PC-9 (cell line): Measurements from ENCODE around the gene DNAJC17. TPM values are rescaled to one million over a fixed set of nuclear protein-coding genes. Genes with fewer than 3 reads are reported as not detected.

Source experiments
- BruUV-seq: library from RNA; stranded (reverse); fragments of 400-500 nt; replicated peaks from 2 replicates; lab custom pipeline; 2021; lab: Mats Ljungman, UMichigan
- CTCF ChIA-PET: fragments of 300-600 bp; sonication (Branson Sonifier 250); formaldehyde crosslinking; loops from one replicate; lab custom pipeline; 2022; ENCODE audit warnings: antibody characterized with exemption; lab: Charles Lee
- POLR2A ChIA-PET: fragments of 300-600 bp; sonication (Branson Sonifier 250); formaldehyde crosslinking; loops from one replicate; lab custom pipeline; 2022; ENCODE audit warnings: antibody characterized with exemption; ENCODE audit not compliant: unreplicated experiment; lab: Charles Lee
- DNase-seq, 2 experiments: peaks; one replicate each; pipeline versions ENCODE4 v3.0.0 to v3.0.0-alpha.2; 2015 to 2022; ENCODE audit warnings: mixed read lengths in 1 of 2
- H2AFZ ChIP-seq: fragments of 200-600 bp; sonication (generic); 2 replicates; pipeline ENCODE4 v1.8.1; 2017; ENCODE audit warnings: antibody characterized with exemption
- H3F3A ChIP-seq: fragments of 200-600 bp; sonication (generic); 2 replicates; pipeline ENCODE4 v1.8.1; 2017; ENCODE audit warnings: antibody characterized with exemption, mild to moderate bottlenecking, low read depth; ENCODE audit not compliant: insufficient read depth
- H3K27ac ChIP-seq: fragments of 200-600 bp; sonication (generic); 2 replicates; pipeline ENCODE4 v1.6.1; 2016; ENCODE audit warnings: mixed run types
- H3K27me3 ChIP-seq: fragments of 200-600 bp; sonication (generic); 2 replicates; pipeline ENCODE4 v1.6.1; 2016; ENCODE audit warnings: low read depth, mixed run types; ENCODE audit not compliant: insufficient read depth
- H3K36me3 ChIP-seq: fragments of 200-600 bp; sonication (generic); 2 replicates; pipeline ENCODE4 v1.6.1; 2016; ENCODE audit warnings: low read depth, mixed run types
- H3K4me1 ChIP-seq: fragments of 200-600 bp; sonication (generic); replicated peaks from 2 replicates; pipeline ENCODE4 v1.6.1; 2016; ENCODE audit warnings: mixed run types; ENCODE audit not compliant: insufficient read depth
- H3K4me2 ChIP-seq: fragments of 200-600 bp; sonication (generic); 2 replicates; pipeline ENCODE4 v1.6.1; 2017; ENCODE audit warnings: mixed run types
- H3K4me3 ChIP-seq: fragments of 200-600 bp; sonication (generic); 2 replicates; pipeline ENCODE4 v1.6.1; 2016; ENCODE audit warnings: mixed run types
- H3K79me2 ChIP-seq: fragments of 200-600 bp; sonication (generic); 2 replicates; pipeline ENCODE4 v1.6.1; 2017; ENCODE audit warnings: low read depth, mixed run types
- H3K9me2 ChIP-seq: fragments of 200-600 bp; sonication (generic); 2 replicates; pipeline ENCODE4 v1.8.1; 2017; ENCODE audit warnings: mild to moderate bottlenecking; ENCODE audit not compliant: insufficient read depth
- H3K9me3 ChIP-seq: fragments of 200-600 bp; sonication (generic); 2 replicates; pipeline ENCODE4 v1.8.1; 2016; ENCODE audit warnings: low read depth; ENCODE audit not compliant: insufficient read depth
- H4K20me1 ChIP-seq: fragments of 200-600 bp; sonication (generic); 2 replicates; pipeline ENCODE4 v1.8.1; 2017; ENCODE audit not compliant: insufficient read depth
- EZH2 ChIP-seq: fragments of 200-600 bp; sonication (generic); IDR thresholded peaks from 2 replicates; pipeline ENCODE4 v1.8.0; 2017; ENCODE audit warnings: antibody characterized with exemption, low read depth
- intact Hi-C: fragments of 100-400 bp; cut with micrococcal nuclease; formaldehyde crosslinking; loops from one replicate; pipeline ENCODE4 v1.10.0; 2022; ENCODE audit not compliant: unreplicated experiment
- total RNA-seq: library from RNA; stranded (reverse); gene quantifications from 2 replicates; pipeline ENCODE4 v1.2.3, GENCODE V29; 2021
- TF ChIP-seq, protein P1 (sequence below): fragments of 200-600 bp; sonication (generic); conservative IDR thresholded peaks from 2 replicates; pipeline ENCODE4 v1.6.1; 2017; ENCODE audit warnings: mixed run types, antibody characterized with exemption, mild to moderate bottlenecking, moderate library complexity

DNAJC17 gene
- total RNA-seq, 1 experiment from 2014 or later: 27.4 TPM

GRCh38 chr15:40803688-40804087, 3.6 kb downstream of the DNAJC17 start:
- no TSS peak for BruUV-seq
- H3K4me3 ChIP-seq: no peak overlapping the region

GRCh38 chr15:40803076-40803475, 4.2 kb downstream of the DNAJC17 start:
- no peaks in the 10 kb centered on the region; the same call in 1 of the 2 replicates for H3K36me3 ChIP-seq
- H3K4me1 ChIP-seq: peaks cover 3% of the 10 kb centered on the region; the same call in 1 of the 2 replicates
- CTCF ChIA-PET: no interaction called here
- H4K20me1 ChIP-seq: no peaks in the 10 kb centered on the region
- peaks cover 4% of the 10 kb centered on the region; the same call in 1 of the 2 replicates for H3F3A ChIP-seq
- no peak overlapping the region for H3K27ac ChIP-seq
- no peaks in the 10 kb centered on the region for H3K9me3 ChIP-seq
- H3K9me2 ChIP-seq: no peaks in the 10 kb centered on the region
- peaks cover 10% of the 10 kb centered on the region for H3K79me2 ChIP-seq
- no TSS peak for BruUV-seq
- POLR2A ChIA-PET: interaction anchor here (0.7 kb wide), 1 partner anchor 36 kb away, joined by 5 read pairs; no protein-coding TSS in a partner anchor
- no peak overlapping the region for H2AFZ ChIP-seq
- H3K27me3 ChIP-seq: no peaks in the 10 kb centered on the region
- H3K4me2 ChIP-seq: no peak overlapping the region
- DNase-seq: no peak
- intact Hi-C loops: no loop called here
- no peak overlapping the region for H3K4me3 ChIP-seq
- TF ChIP-seq, protein P1, sequence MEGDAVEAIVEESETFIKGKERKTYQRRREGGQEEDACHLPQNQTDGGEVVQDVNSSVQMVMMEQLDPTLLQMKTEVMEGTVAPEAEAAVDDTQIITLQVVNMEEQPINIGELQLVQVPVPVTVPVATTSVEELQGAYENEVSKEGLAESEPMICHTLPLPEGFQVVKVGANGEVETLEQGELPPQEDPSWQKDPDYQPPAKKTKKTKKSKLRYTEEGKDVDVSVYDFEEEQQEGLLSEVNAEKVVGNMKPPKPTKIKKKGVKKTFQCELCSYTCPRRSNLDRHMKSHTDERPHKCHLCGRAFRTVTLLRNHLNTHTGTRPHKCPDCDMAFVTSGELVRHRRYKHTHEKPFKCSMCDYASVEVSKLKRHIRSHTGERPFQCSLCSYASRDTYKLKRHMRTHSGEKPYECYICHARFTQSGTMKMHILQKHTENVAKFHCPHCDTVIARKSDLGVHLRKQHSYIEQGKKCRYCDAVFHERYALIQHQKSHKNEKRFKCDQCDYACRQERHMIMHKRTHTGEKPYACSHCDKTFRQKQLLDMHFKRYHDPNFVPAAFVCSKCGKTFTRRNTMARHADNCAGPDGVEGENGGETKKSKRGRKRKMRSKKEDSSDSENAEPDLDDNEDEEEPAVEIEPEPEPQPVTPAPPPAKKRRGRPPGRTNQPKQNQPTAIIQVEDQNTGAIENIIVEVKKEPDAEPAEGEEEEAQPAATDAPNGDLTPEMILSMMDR: no peak
- TF ChIP-seq EZH2: no peak

More at GRCh38 chr15:40803688-40804087, 3.6 kb downstream of the DNAJC17 start:
- ChIA-PET POLR2A (interaction anchor here (0.7 kb wide), 1 partner anchor 37 kb away, joined by 5 read pairs; no protein-coding TSS in a partner anchor), CTCF (no interaction called here)
- H3K27ac ChIP-seq: no peak overlapping the region
- intact Hi-C loops: no loop called here
- peaks cover 9% of the 10 kb centered on the region; the same call in 1 of the 2 replicates for H3K4me1 ChIP-seq
- no peaks in the 10 kb centered on the region for H4K20me1 ChIP-seq
- H3K9me2 ChIP-seq: no peaks in the 10 kb centered on the region
- no peak overlapping the region for H3K4me2 ChIP-seq
- DNase-seq: no peak
- peaks cover 4% of the 10 kb centered on the region; the same call in 1 of the 2 replicates for H3F3A ChIP-seq
- H3K79me2 ChIP-seq: peaks cover 17% of the 10 kb centered on the region
- no peaks in the 10 kb centered on the region for H3K36me3 ChIP-seq
- TF ChIP-seq EZH2: no peak
- TF ChIP-seq, protein P1: no peak
- no peak overlapping the region for H2AFZ ChIP-seq
- H3K27me3 ChIP-seq: no peaks in the 10 kb centered on the region
- H3K9me3 ChIP-seq: no peaks in the 10 kb centered on the region

DNA sequence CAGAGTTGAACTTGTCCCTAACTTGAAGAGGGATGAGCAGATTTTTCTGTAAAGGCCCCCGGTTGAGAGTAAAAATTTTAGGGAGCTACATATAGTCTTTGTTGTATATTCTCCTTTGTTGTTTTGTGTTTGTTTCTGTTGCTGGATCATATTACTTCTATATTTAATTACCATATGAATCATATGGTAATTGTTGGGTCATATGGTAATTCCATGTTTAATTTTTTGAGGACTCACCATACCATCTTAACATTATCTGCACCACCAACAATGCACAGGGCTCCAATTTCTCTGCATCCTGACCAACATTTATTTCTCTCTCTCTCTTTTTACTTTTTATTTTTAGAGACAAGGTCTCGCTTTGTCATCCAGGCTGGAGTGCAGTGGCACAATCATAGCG, 7.8 kb downstream of the DNAJC17 start:
- CTCF ChIA-PET: interaction anchor here (0.7 kb wide), 1 partner anchor 30 kb away, joined by 8 read pairs; no protein-coding TSS in a partner anchor
- no peak overlapping the region for H2AFZ ChIP-seq
- POLR2A ChIA-PET: interaction anchor here (0.6 kb wide), 1 partner anchor 954 kb away, joined by 3 read pairs; no protein-coding TSS in a partner anchor
- H3F3A ChIP-seq: peaks cover 9% of the 10 kb centered on the region; the same call in 1 of the 2 replicates
- peaks cover 19% of the 10 kb centered on the region for H3K4me1 ChIP-seq
- H3K9me2 ChIP-seq: no peaks in the 10 kb centered on the region
- no peaks in the 10 kb centered on the region; the same call in 1 of the 2 replicates for H3K36me3 ChIP-seq
- intact Hi-C loops: no loop called here
- TF ChIP-seq, protein P1: no peak
- no peak for TF ChIP-seq EZH2
- H3K79me2 ChIP-seq: peaks cover 4% of the 10 kb centered on the region; the same call in 1 of the 2 replicates
- BruUV-seq: no TSS peak
- no peak overlapping the region for H3K4me2 ChIP-seq
- no peak for DNase-seq
- H3K27ac ChIP-seq: no peak overlapping the region
- no peaks in the 10 kb centered on the region for H4K20me1 ChIP-seq
- H3K9me3 ChIP-seq: no peaks in the 10 kb centered on the region
- H3K27me3 ChIP-seq: no peaks in the 10 kb centered on the region
- H3K4me3 ChIP-seq: no peak overlapping the region
